Measurements from ENCODE around the gene TTC7B. TPM values are rescaled to one million over a fixed set of nuclear protein-coding genes. Genes with fewer than 3 reads are reported as not detected.
"Not testable (repeated sequence)": the region's sequence is repeated elsewhere in the genome, so short reads cannot be mapped to it uniquely, and the experiment has no call there.

TTC7B gene
- total RNA-seq, 1 donor from 2014 or later: 82.6 TPM

DNA sequence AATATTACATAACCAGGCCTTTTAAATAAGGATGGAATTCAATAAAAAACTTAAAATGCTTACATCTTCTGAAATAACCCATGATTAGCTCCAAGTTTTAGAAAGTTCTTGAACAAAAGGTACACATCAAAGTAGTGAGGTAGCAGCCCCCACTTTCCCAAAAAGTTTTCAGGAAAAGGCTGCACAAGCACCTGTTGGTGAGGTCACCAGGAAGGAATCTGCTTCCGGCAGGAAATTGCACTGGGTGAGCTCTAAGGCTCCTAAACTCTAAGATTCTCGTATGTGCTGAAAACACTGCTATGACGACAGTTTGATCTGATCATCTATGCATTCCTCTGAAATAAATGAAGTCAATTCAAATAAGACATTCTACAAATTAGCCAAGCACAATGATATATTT, 34.3 kb upstream of the TTC7B start:
- no peak overlapping the region for H3K4me3 ChIP-seq (ENCODE audit: low read depth, low read length)
- DNase-seq (ENCODE audit: low read depth): peak; percentile 66
- TF ChIP-seq, protein P1, sequence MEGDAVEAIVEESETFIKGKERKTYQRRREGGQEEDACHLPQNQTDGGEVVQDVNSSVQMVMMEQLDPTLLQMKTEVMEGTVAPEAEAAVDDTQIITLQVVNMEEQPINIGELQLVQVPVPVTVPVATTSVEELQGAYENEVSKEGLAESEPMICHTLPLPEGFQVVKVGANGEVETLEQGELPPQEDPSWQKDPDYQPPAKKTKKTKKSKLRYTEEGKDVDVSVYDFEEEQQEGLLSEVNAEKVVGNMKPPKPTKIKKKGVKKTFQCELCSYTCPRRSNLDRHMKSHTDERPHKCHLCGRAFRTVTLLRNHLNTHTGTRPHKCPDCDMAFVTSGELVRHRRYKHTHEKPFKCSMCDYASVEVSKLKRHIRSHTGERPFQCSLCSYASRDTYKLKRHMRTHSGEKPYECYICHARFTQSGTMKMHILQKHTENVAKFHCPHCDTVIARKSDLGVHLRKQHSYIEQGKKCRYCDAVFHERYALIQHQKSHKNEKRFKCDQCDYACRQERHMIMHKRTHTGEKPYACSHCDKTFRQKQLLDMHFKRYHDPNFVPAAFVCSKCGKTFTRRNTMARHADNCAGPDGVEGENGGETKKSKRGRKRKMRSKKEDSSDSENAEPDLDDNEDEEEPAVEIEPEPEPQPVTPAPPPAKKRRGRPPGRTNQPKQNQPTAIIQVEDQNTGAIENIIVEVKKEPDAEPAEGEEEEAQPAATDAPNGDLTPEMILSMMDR (conservative IDR thresholded peaks at IDR 0.05; ENCODE audit: low read depth, low read length): no peak

DNA sequence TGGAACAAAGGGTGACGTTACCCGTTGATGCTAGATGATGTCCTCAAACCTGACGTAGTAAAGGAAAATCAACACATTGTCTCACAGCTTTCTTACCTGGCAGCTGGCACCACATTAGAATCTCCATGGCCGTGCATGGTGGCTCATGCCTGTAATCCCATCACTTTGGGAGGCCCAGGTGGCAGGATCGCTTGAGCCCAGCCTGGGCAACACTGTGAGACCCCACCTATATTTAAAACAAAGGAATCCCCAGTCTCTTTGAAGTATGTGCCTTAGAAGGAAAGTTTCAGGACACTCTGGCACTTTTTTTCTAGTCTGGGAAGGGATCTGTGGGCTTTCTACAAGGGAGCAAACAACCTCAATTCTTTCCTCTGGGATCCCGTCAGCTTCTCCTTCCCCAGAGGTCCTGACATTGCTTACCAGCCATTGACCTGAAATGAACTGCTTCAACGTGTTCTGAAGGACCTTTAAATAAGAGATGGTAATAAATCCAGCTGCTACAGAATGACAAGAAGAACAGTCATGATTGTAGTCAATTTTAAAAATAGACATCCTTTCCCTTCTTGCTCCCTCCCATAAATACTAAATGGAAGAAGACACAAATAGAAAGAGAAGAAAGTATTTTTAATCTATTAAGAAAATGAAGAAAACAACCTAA, 33.7 kb upstream of the TTC7B start:
- no peak overlapping the region for H3K4me3 ChIP-seq (ENCODE audit: low read depth, low read length)
- TF ChIP-seq, protein P1 (conservative IDR thresholded peaks at IDR 0.05; ENCODE audit: low read depth, low read length): no peak
- no peak for DNase-seq (ENCODE audit: low read depth)

DNA sequence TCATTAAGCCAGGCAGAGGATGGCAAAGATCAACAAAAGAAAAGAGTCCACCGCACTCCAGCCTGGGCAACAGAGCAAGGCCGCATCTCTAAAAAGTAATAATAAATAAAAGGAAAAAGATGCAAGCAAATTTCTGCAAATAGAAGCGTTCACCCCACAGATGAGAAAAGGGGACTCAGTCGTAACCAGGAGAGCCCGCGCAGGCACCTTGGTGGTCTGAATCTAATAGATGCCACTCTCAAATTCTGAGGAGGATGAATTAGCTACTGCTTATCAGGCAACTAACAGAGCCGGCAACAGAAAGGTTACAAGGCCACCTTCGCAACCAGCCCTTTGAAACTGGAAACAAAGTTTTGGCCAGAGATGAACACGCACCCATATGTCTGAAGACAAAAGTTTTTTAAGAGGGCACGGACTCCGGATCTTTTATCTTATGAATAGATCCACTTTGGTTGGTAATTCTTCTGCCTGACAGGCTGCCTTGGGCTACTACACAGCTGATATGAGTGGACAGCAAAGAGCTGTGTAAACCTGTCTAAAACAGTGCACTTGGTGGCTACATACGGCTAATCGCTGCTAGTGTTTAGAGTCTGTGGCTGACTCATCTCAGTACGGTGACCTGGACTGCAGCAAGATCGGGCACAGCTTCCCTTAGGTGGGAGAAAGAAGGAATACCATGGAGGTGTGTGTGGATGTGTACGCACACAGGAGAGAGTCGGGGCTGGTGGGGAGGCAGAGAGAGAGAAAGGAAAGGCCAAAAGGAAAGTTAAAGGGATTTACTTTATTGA, 32.9 kb upstream of the TTC7B start:
- H3K4me3 ChIP-seq (ENCODE audit: low read depth, low read length): no peak overlapping the region
- no peak for DNase-seq (ENCODE audit: low read depth)
- TF ChIP-seq, protein P1 (conservative IDR thresholded peaks at IDR 0.05; ENCODE audit: low read depth, low read length): no peak

DNA sequence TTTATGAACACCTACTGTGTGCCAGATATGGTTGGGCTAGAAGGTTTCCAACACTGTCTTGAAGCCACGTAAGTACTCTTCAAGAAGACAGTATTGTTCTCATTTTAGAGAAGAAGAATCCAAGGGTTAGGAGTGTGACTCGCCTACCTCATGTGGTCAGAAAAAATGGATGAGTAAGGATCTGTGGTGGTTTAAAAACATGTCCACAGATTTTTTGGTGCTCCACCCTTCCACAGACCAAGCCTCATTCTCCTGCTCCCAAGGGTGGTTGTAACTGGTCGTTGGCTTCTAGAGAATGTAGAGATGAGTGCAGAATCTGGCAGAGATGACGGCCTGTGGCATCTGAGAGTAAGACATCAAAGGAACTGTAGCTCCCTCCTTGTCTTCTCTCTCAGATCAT, 30.3 kb upstream of the TTC7B start:
- TF ChIP-seq, protein P1 (conservative IDR thresholded peaks at IDR 0.05; ENCODE audit: low read depth, low read length): no peak
- no peak for DNase-seq (ENCODE audit: low read depth)
- no peak overlapping the region for H3K4me3 ChIP-seq (ENCODE audit: low read depth, low read length)

DNA sequence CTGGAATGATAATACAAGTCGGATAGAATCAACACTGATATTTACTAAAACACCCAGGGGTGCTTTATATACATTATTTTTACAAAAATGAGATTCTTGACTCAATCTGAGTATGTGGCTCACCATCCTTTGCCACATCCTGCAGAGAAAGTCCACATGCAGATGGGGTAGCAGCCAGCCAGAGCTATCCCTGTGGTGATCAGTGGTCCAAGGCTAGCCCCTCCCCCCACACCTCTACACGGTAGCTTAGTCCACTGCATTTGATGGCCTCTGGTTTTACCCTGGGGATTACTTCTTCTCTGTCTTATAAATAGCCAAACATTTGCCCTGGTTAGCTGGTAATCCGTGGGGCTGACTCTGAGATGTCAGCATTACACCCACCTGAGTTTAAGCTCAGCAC, 28.1 kb upstream of the TTC7B start:
- H3K4me3 ChIP-seq (ENCODE audit: low read depth, low read length): no peak overlapping the region
- TF ChIP-seq, protein P1 (conservative IDR thresholded peaks at IDR 0.05; ENCODE audit: low read depth, low read length): no peak
- no peak for DNase-seq (ENCODE audit: low read depth)

DNA sequence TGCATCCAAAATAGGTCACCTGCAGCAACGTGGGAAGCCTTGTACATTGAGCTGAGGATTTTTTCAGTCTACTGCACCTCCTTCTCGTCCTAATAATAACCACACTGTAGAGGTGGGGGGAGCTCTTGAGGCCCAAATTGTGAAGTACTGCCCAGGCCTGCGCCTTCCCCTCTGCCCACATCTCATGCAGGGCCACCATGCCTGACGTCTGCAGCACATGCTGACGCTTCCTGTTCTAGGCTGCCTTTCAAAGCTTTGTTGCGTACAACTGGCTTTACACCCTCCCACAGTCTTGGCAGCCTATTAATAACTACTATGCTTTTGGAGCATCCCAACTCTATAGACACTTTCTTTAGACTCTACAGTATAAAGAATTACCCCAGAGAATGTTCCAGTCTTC, 26.5 kb upstream of the TTC7B start:
- TF ChIP-seq, protein P1 (conservative IDR thresholded peaks at IDR 0.05; ENCODE audit: low read depth, low read length): no peak
- DNase-seq (ENCODE audit: low read depth): no peak
- H3K4me3 ChIP-seq (ENCODE audit: low read depth, low read length): no peak overlapping the region

DNA sequence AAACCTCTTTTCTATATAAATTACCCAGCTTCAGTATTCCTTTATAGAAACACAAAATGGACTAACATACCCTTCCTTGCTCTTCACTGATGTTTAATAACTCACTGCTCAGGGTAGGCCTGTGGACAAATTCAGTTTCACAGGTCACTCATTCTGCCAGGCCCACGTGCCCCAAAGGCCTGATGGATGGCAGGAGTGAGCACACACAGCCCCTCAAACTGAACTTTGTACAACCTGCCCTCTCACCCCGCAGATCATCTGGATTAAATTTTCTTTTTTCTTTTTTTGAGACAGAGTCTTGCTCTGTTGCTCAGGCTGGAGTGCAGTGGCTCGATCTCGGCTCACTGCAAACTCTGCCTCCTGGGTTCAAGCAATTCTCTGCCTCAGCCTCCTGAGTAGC, 24.4 kb upstream of the TTC7B start:
- not testable (repeated sequence) for DNase-seq (ENCODE audit: low read depth); H3K4me3 ChIP-seq (ENCODE audit: low read depth, low read length)
